H1 (cell line): ENCODE data around the gene PANK3. TPM values are rescaled to one million over a fixed set of nuclear protein-coding genes. Genes with fewer than 3 reads are reported as not detected.

Experiments used
- CTCF ChIA-PET: fragments of 300-600 bp; sonication (Branson Sonifier 250); formaldehyde crosslinking; loops from one replicate; lab custom pipeline; 2021; ENCODE audit not compliant: partially characterized antibody; lab: Charles Lee
- POLR2A ChIA-PET: fragments of 300-600 bp; sonication (Branson Sonifier 250); formaldehyde crosslinking; loops from one replicate; lab custom pipeline; 2021; ENCODE audit warnings: inconsistent platforms; ENCODE audit not compliant: partially characterized antibody; lab: Charles Lee
- DNase-seq, 2 experiments: peaks; one replicate each; pipeline versions ENCODE4 v3.0.0 to v3.0.0-alpha.2; 2010 to 2022; ENCODE audit warnings: low spot score in 2 of 2, low read depth in 1 of 2, mixed read lengths in 1 of 2
- FAIRE-seq: peaks from 2 replicates; lab custom pipeline; 2011; peaks lifted over from hg19 to GRCh38; lab: Jason Lieb, UNC
- H2AFZ ChIP-seq: 2 replicates; pipeline ENCODE4 v1.8.1; 2012; ENCODE audit warnings: low read length, inconsistent platforms
- H2AK5ac ChIP-seq: 2 replicates; pipeline ENCODE4 v1.6.1; 2013; ENCODE audit warnings: low read depth, low read length
- H2BK120ac ChIP-seq: replicated peaks from 2 replicates; pipeline ENCODE3; 2013; ENCODE audit warnings: low read depth, low read length, inconsistent platforms
- H2BK12ac ChIP-seq: 2 replicates; pipeline ENCODE4 v1.6.1; 2013; ENCODE audit warnings: low read depth, low read length
- H2BK15ac ChIP-seq: 2 replicates; pipeline ENCODE4 v1.6.1; 2013; ENCODE audit warnings: low read length
- H2BK20ac ChIP-seq: 2 replicates; pipeline ENCODE4 v1.6.1; 2013; ENCODE audit warnings: low read length
- H2BK5ac ChIP-seq: 2 replicates; pipeline ENCODE4 v1.6.1; 2013; ENCODE audit warnings: low read depth, low read length
- H3K14ac ChIP-seq: 2 replicates; pipeline ENCODE4 v1.6.1; 2013; ENCODE audit warnings: inconsistent platforms; ENCODE audit not compliant: insufficient read length
- H3K18ac ChIP-seq: 2 replicates; pipeline ENCODE4 v1.6.1; 2013; ENCODE audit warnings: low read length; ENCODE audit errors: extremely low read depth
- H3K23ac ChIP-seq: 2 replicates; pipeline ENCODE4 v1.6.1; 2013; ENCODE audit warnings: inconsistent platforms; ENCODE audit not compliant: insufficient read length
- H3K23me2 ChIP-seq: 2 replicates; pipeline ENCODE4 v1.6.1; 2013; ENCODE audit warnings: low read depth, low read length
- H3K27ac ChIP-seq: 2 replicates; pipeline ENCODE4 v1.6.1; 2011; ENCODE audit warnings: low read depth, low read length, inconsistent platforms
- H3K27me3 ChIP-seq, 4 experiments: replicated peaks in 1 of 4; 1 replicate in 1 of 4; 2 replicates in 3 of 4; pipeline versions ENCODE4 v1.6.1 to v1.8.1; 2011 to 2013; ENCODE audit warnings: low read length in 3 of 4, mild to moderate bottlenecking in 3 of 4, inconsistent platforms in 2 of 4, mixed read lengths in 2 of 4, moderate library complexity in 1 of 4; ENCODE audit not compliant: control insufficient read depth in 3 of 4, insufficient read depth in 3 of 4; ENCODE audit errors: extremely low read depth in 1 of 4
- H3K36me3 ChIP-seq, 4 experiments: 2 replicates each; pipeline versions ENCODE4 v1.6.1 to v1.8.1; 2011 to 2013; ENCODE audit warnings: mild to moderate bottlenecking in 4 of 4, low read length in 3 of 4, moderate library complexity in 2 of 4, control low read depth in 1 of 4, inconsistent platforms in 1 of 4; ENCODE audit not compliant: insufficient read depth in 4 of 4, control insufficient read depth in 2 of 4
- H3K4ac ChIP-seq: replicated peaks from 2 replicates; pipeline ENCODE3; 2013; ENCODE audit warnings: low read length, low read depth, mixed read lengths, inconsistent platforms; ENCODE audit not compliant: insufficient read length
- H3K4me1 ChIP-seq, 4 experiments: replicated peaks in 1 of 4; 1 replicate in 1 of 4; 2 replicates in 3 of 4; pipeline versions ENCODE4 v1.6.1 to v1.8.1; 2011 to 2013; ENCODE audit warnings: low read length in 3 of 4, inconsistent platforms in 2 of 4, mixed read lengths in 1 of 4; ENCODE audit not compliant: insufficient read depth in 4 of 4, control insufficient read depth in 3 of 4
- H3K4me2 ChIP-seq, 2 experiments: 2 replicates each; pipeline versions ENCODE4 v1.6.1 to v1.8.1; 2011 to 2013; ENCODE audit warnings: low read depth in 2 of 2, low read length in 2 of 2, control low read depth in 1 of 2, inconsistent platforms in 1 of 2, mild to moderate bottlenecking in 1 of 2; ENCODE audit not compliant: insufficient read depth in 1 of 2
- H3K4me3 ChIP-seq, 4 experiments: fragments of 200-600, 300-600 bp in 1 of 4; sonication (generic), shearing (Covaris generic), sonication (Bioruptor Twin) in 1 of 4; 2 replicates each; pipeline versions ENCODE4 v1.5.1 to v1.8.1; 2011 to 2016; ENCODE audit warnings: low read length in 4 of 4, low read depth in 3 of 4, control low read depth in 2 of 4, inconsistent platforms in 2 of 4, mild to moderate bottlenecking in 2 of 4, mixed read lengths in 1 of 4, moderate library complexity in 1 of 4; ENCODE audit not compliant: insufficient read depth in 2 of 4; ENCODE audit errors: extremely low read depth in 1 of 4
- H3K56ac ChIP-seq: replicated peaks from 2 replicates; pipeline ENCODE3; 2013; ENCODE audit warnings: low read depth, mild to moderate bottlenecking, mixed read lengths, low read length, inconsistent platforms; ENCODE audit not compliant: insufficient read length
- H3K79me1 ChIP-seq: 2 replicates; pipeline ENCODE4 v1.6.1; 2013; ENCODE audit warnings: low read depth, low read length, control low read depth
- H3K79me2 ChIP-seq, 2 experiments: 2 replicates each; pipeline versions ENCODE4 v1.6.1 to v1.8.1; 2012 to 2013; ENCODE audit warnings: low read length in 2 of 2, mild to moderate bottlenecking in 2 of 2, inconsistent platforms in 1 of 2; ENCODE audit not compliant: insufficient read depth in 2 of 2, control insufficient read depth in 1 of 2
- H3K9ac ChIP-seq, 4 experiments: replicated peaks in 1 of 4; 1 replicate in 1 of 4; 2 replicates in 3 of 4; pipeline versions ENCODE4 v1.6.1 to v1.8.1; 2011 to 2013; ENCODE audit warnings: low read depth in 3 of 4, low read length in 3 of 4, control low read depth in 2 of 4, mild to moderate bottlenecking in 2 of 4, moderate library complexity in 2 of 4, inconsistent platforms in 1 of 4; ENCODE audit errors: extremely low read depth in 1 of 4
- H3K9me3 ChIP-seq, 2 experiments: 2 replicates each; pipeline versions ENCODE4 v1.6.1 to v1.8.1; 2012 to 2013; ENCODE audit warnings: mild to moderate bottlenecking in 2 of 2, moderate library complexity in 2 of 2, control low read depth in 1 of 2, inconsistent platforms in 1 of 2, low read depth in 1 of 2, low read length in 1 of 2, mixed read lengths in 1 of 2; ENCODE audit not compliant: insufficient read depth in 2 of 2
- H4K20me1 ChIP-seq, 2 experiments: replicated peaks in 1 of 2; 2 replicates each; pipeline versions ENCODE3 to v1.8.1; 2011 to 2013; ENCODE audit warnings: inconsistent platforms in 2 of 2, low read length in 2 of 2, mild to moderate bottlenecking in 1 of 2; ENCODE audit not compliant: insufficient read depth in 2 of 2, control insufficient read depth in 1 of 2
- H4K5ac ChIP-seq: 2 replicates; pipeline ENCODE4 v1.6.1; 2013; ENCODE audit warnings: low read length, low read depth, mixed read lengths, inconsistent platforms; ENCODE audit not compliant: insufficient read length
- H4K8ac ChIP-seq: 2 replicates; pipeline ENCODE4 v1.8.0; 2013; ENCODE audit warnings: mild to moderate bottlenecking, moderate library complexity, low read length, inconsistent platforms; ENCODE audit not compliant: insufficient read depth; ENCODE audit errors: extremely low read depth
- H4K91ac ChIP-seq: replicated peaks from 2 replicates; pipeline ENCODE3; 2013; ENCODE audit warnings: low read length, mixed read lengths, inconsistent platforms; ENCODE audit not compliant: insufficient read length
- ATF3 ChIP-seq: IDR thresholded peaks from 2 replicates; pipeline ENCODE4 v1.6.1; 2011; ENCODE audit warnings: low read depth, mild to moderate bottlenecking, low read length; ENCODE audit not compliant: insufficient read depth
- BACH1 ChIP-seq: IDR thresholded peaks from 2 replicates; pipeline ENCODE4 v1.6.1; 2012; ENCODE audit warnings: low read length, improper control_type of control experiment
- EP300 ChIP-seq, 2 experiments: IDR thresholded peaks; 1 replicate in 1 of 2; 2 replicates in 1 of 2; pipeline ENCODE4 v1.6.1; 2011 to 2012; ENCODE audit warnings: low read depth in 2 of 2, low read length in 2 of 2, mild to moderate bottlenecking in 2 of 2, borderline replicate concordance in 1 of 2, inconsistent platforms in 1 of 2, moderate library complexity in 1 of 2
- GABPA ChIP-seq: IDR thresholded peaks from 2 replicates; pipeline ENCODE4 v1.6.1; 2011; ENCODE audit warnings: mild to moderate bottlenecking, low read length, moderate library complexity, borderline replicate concordance; ENCODE audit not compliant: insufficient read depth
- HDAC2 ChIP-seq, 2 experiments: fragments of 300-600 bp in 1 of 2; sonication (generic) in 1 of 2; IDR thresholded peaks; 2 replicates each; pipeline ENCODE4 v1.6.1; 2011 to 2012; ENCODE audit warnings: low read depth in 2 of 2, low read length in 2 of 2, mild to moderate bottlenecking in 2 of 2, moderate library complexity in 2 of 2, borderline replicate concordance in 1 of 2, inconsistent platforms in 1 of 2
- HDAC6 ChIP-seq: IDR thresholded peaks from one replicate; pipeline ENCODE4 v1.7.1; 2012; ENCODE audit warnings: low read depth, mild to moderate bottlenecking, inconsistent platforms, low read length, moderate library complexity
- JUND ChIP-seq: IDR thresholded peaks from 2 replicates; pipeline ENCODE4 v1.6.1; 2011; ENCODE audit warnings: mild to moderate bottlenecking, improper control_type of control experiment, low read length
- KDM1A ChIP-seq: fragments of 200-600, 300-600 bp; sonication (generic); IDR thresholded peaks from 2 replicates; pipeline ENCODE4 v1.7.1; 2016; ENCODE audit warnings: mild to moderate bottlenecking, low read length, borderline replicate concordance
- KDM4A ChIP-seq: IDR thresholded peaks from one replicate; pipeline ENCODE4 v1.7.1; 2012; ENCODE audit warnings: low read depth, mild to moderate bottlenecking, moderate library complexity, low read length, inconsistent platforms; ENCODE audit not compliant: severe bottlenecking
- RAD21 ChIP-seq, 2 experiments: IDR thresholded peaks in 1 of 2; conservative IDR thresholded peaks in 1 of 2; 2 replicates each; pipeline ENCODE4 v1.6.1; 2011; ENCODE audit warnings: low read depth in 2 of 2, low read length in 2 of 2, improper control_type of control experiment in 1 of 2, inconsistent platforms in 1 of 2, mild to moderate bottlenecking in 1 of 2, moderate library complexity in 1 of 2
- SP1 ChIP-seq: IDR thresholded peaks from 2 replicates; pipeline ENCODE4 v1.6.1; 2011; ENCODE audit warnings: low read depth, low read length
- USF2 ChIP-seq: IDR thresholded peaks from 2 replicates; pipeline ENCODE4 v1.6.1; 2011; ENCODE audit warnings: low read length, improper control_type of control experiment
- polyA plus RNA-seq, 7 experiments: library from polyadenylated mRNA; depleted of rRNA in 3 of 7; stranded (reverse) in 5 of 7; unstranded in 2 of 7; fragments of >200 nt in 5 of 7; fragments of 200-250 nt in 2 of 7; gene quantifications; 1 replicate in 5 of 7; 2 replicates in 1 of 7; 4 replicates in 1 of 7; pipeline versions ENCODE4 v1.2.1 to v1.2.3, GENCODE V29; 2011 to 2013; ENCODE audit warnings: missing spikeins in 2 of 7, mixed read lengths in 2 of 7
- total RNA-seq: library from RNA; stranded (reverse); fragmentation: NEBNext Ultra II Directional; extraction: Animal tissue kit (Norgen Biotek cat#: 25700); gene quantifications from 2 replicates; pipeline ENCODE4 v1.2.1, GENCODE V29; 2021

The PANK3 gene
- total and polyA plus RNA-seq, 2 of the 8 experiments (the other 6 are each of a cell fraction or from before 2014, with no cell fraction given), result 8.6 to 101 TPM

GRCh38 chr5:168604436-168604835 lies 25.3 kb upstream of the PANK3 start:
- Histone ChIP-seq H2BK20ac (no peak overlapping the region), H3K23me2 (no peaks in the 10 kb centered on the region), H3K4ac (no peak overlapping the region), H2BK12ac (no peak overlapping the region), H3K4me1 (peaks cover 1 to 6% (median 4%) of the 10 kb centered on the region in 4 experiments; a peak in 3 of 7 replicates), H3K23ac (no peak overlapping the region), H2AK5ac (no peak overlapping the region), H3K79me1 (no peaks in the 10 kb centered on the region), H4K91ac (no peak overlapping the region), H3K4me2 (no peak overlapping the region), H3K36me3 (no peaks in the 10 kb centered on the region), H3K14ac (no peak overlapping the region), H4K8ac (no peak overlapping the region), H4K20me1 (no peaks in the 10 kb centered on the region), H2AFZ (no peak overlapping the region), H3K9me3 (no peaks in the 10 kb centered on the region), H3K9ac (no peak overlapping the region), H3K27me3 (no peaks in the 10 kb centered on the region; a peak in 1 of 7 replicates), H4K5ac (no peak overlapping the region), H2BK15ac (no peak overlapping the region), H2BK120ac (no peak overlapping the region), H3K56ac (no peak overlapping the region), H2BK5ac (no peak overlapping the region), H3K27ac (no peak overlapping the region), H3K4me3 (no peak overlapping the region), H3K18ac (no peak overlapping the region), H3K79me2 (no peaks in the 10 kb centered on the region)
- DNase-seq (no peak), FAIRE-seq (no peak)
- ChIA-PET CTCF (interaction anchor here (1.5 kb wide), 1 partner anchor 20 kb away, joined by 6 read pairs; no protein-coding TSS in a partner anchor), POLR2A (no interaction called here)
- TF ChIP-seq RAD21 (IDR thresholded peaks at IDR 0.05 in 1 of 2, conservative IDR thresholded peaks at IDR 0.05 in 1 of 2; ENCODE audit: low read depth in 2 of 2, low read length in 2 of 2), result no peak
- no peak for TF ChIP-seq BACH1
- no peak for TF ChIP-seq JUND
- no peak for TF ChIP-seq KDM1A
- TF ChIP-seq GABPA, result no peak
- no peak for TF ChIP-seq SP1
- TF ChIP-seq ATF3, result no peak
- no peak for TF ChIP-seq USF2
- TF ChIP-seq HDAC2 (IDR thresholded peaks at IDR 0.05; ENCODE audit: borderline replicate concordance in 1 of 2, low read depth in 2 of 2, low read length in 2 of 2), result no peak
- TF ChIP-seq EP300 (IDR thresholded peaks at IDR 0.05; ENCODE audit: borderline replicate concordance in 1 of 2, low read depth in 2 of 2, low read length in 2 of 2), result no peak
- no peak for TF ChIP-seq KDM4A
- TF ChIP-seq HDAC6, result no peak
